HEK293 (cell line): ENCODE data around the gene BTBD19.

Source experiments
- ATF2 ChIP-seq: fragments of 450-650 bp; formaldehyde crosslinking; IDR thresholded peaks from 2 replicates; pipeline ENCODE4 v1.5.1; 2016; ENCODE audit warnings: missing biosample characterization, missing genetic modification characterization, low read depth
- GFI1B ChIP-seq: fragments of 450-650 bp; formaldehyde crosslinking; IDR thresholded peaks from 2 replicates; pipeline ENCODE4 v1.5.1; 2016; ENCODE audit warnings: missing biosample characterization, missing genetic modification characterization
- HIC1 ChIP-seq: fragments of 450-650 bp; formaldehyde crosslinking; IDR thresholded peaks from 2 replicates; pipeline ENCODE4 v1.5.1; 2016; ENCODE audit warnings: missing biosample characterization, missing genetic modification characterization
- HOXA7 ChIP-seq: sonication (generic); formaldehyde crosslinking; IDR thresholded peaks from 2 replicates; pipeline ENCODE4 v1.8.1; 2022; ENCODE audit warnings: missing genetic modification reagents, borderline replicate concordance
- IKZF3 ChIP-seq: fragments of 450-650 bp; IDR thresholded peaks from 2 replicates; pipeline ENCODE4 v1.5.0; 2018; ENCODE audit warnings: missing biosample characterization, mild to moderate bottlenecking, missing genetic modification characterization, moderate library complexity
- KLF10 ChIP-seq: fragments of 450-650 bp; IDR thresholded peaks from 2 replicates; pipeline ENCODE4 v1.5.1; 2018; ENCODE audit warnings: missing biosample characterization, mild to moderate bottlenecking, missing genetic modification characterization
- MEIS1 ChIP-seq: sonication (generic); formaldehyde crosslinking; IDR thresholded peaks from 2 replicates; pipeline ENCODE4 v1.8.1; 2022; ENCODE audit warnings: missing genetic modification reagents, mild to moderate bottlenecking, borderline replicate concordance
- PRDM6 ChIP-seq: fragments of 450-650 bp; formaldehyde crosslinking; IDR thresholded peaks from 2 replicates; pipeline ENCODE4 v1.5.1; 2017; ENCODE audit warnings: missing biosample characterization, missing genetic modification characterization
- RBAK ChIP-seq: fragments of 450-650 bp; formaldehyde crosslinking; IDR thresholded peaks from 2 replicates; pipeline ENCODE4 v1.5.1; 2016; ENCODE audit warnings: missing biosample characterization, missing genetic modification characterization
- SCRT2 ChIP-seq: fragments of 450-650 bp; formaldehyde crosslinking; IDR thresholded peaks from 2 replicates; pipeline ENCODE4 v1.5.1; 2016; ENCODE audit warnings: missing biosample characterization, missing genetic modification characterization
- TRIM28 ChIP-seq: IDR thresholded peaks from 2 replicates; pipeline ENCODE4 v1.6.1; 2011; ENCODE audit warnings: low read length, control low read depth, borderline replicate concordance
- ZBTB26 ChIP-seq: fragments of 450-650 bp; formaldehyde crosslinking; optimal IDR thresholded peaks from 2 replicates; pipeline ENCODE3; 2016; ENCODE audit warnings: missing biosample characterization, mild to moderate bottlenecking, missing genetic modification characterization
- ZBTB48 ChIP-seq: fragments of 450-650 bp; formaldehyde crosslinking; IDR thresholded peaks from 2 replicates; pipeline ENCODE4 v1.5.1; 2016; ENCODE audit warnings: missing biosample characterization, missing genetic modification characterization
- ZBTB7A ChIP-seq: fragments of 450-650 bp; formaldehyde crosslinking; IDR thresholded peaks from 2 replicates; pipeline ENCODE4 v1.5.1; 2016; ENCODE audit warnings: low read depth, missing biosample characterization, missing genetic modification characterization
- ZFP41 ChIP-seq: fragments of 450-650 bp; formaldehyde crosslinking; IDR thresholded peaks from 2 replicates; pipeline ENCODE4 v1.5.1; 2016; ENCODE audit warnings: missing biosample characterization, missing genetic modification characterization, borderline replicate concordance
- ZNF10 ChIP-seq: fragments of 450-650 bp; formaldehyde crosslinking; IDR thresholded peaks from 2 replicates; pipeline ENCODE4 v1.5.1; 2017; ENCODE audit warnings: missing biosample characterization, missing genetic modification characterization
- ZNF114 ChIP-seq: fragments of 450-650 bp; formaldehyde crosslinking; IDR thresholded peaks from 2 replicates; pipeline ENCODE4 v1.5.0; 2017; ENCODE audit warnings: missing biosample characterization, missing genetic modification characterization
- ZNF146 ChIP-seq: fragments of 450-650 bp; formaldehyde crosslinking; IDR thresholded peaks from 2 replicates; pipeline ENCODE4 v1.5.1; 2016; ENCODE audit warnings: missing biosample characterization, missing genetic modification characterization
- ZNF2 ChIP-seq: fragments of 450-650 bp; formaldehyde crosslinking; IDR thresholded peaks from 2 replicates; pipeline ENCODE4 v1.5.1; 2016; ENCODE audit warnings: missing biosample characterization, missing genetic modification characterization
- ZNF211 ChIP-seq: fragments of 450-650 bp; formaldehyde crosslinking; IDR thresholded peaks from 2 replicates; pipeline ENCODE4 v1.5.1; 2016; ENCODE audit warnings: low read depth, missing biosample characterization, missing genetic modification characterization
- ZNF214 ChIP-seq: fragments of 450-650 bp; formaldehyde crosslinking; IDR thresholded peaks from 2 replicates; pipeline ENCODE4 v1.5.1; 2017; ENCODE audit warnings: missing biosample characterization, mild to moderate bottlenecking, missing genetic modification characterization, borderline replicate concordance
- ZNF266 ChIP-seq: fragments of 450-650 bp; formaldehyde crosslinking; IDR thresholded peaks from 2 replicates; pipeline ENCODE4 v1.5.1; 2016; ENCODE audit warnings: missing biosample characterization, missing genetic modification characterization, low read depth
- ZNF280C ChIP-seq: fragments of 450-650 bp; formaldehyde crosslinking; IDR thresholded peaks from 2 replicates; pipeline ENCODE4 v1.5.1; 2016; ENCODE audit warnings: missing biosample characterization, missing genetic modification characterization
- ZNF488 ChIP-seq: fragments of 450-650 bp; formaldehyde crosslinking; IDR thresholded peaks from 2 replicates; pipeline ENCODE4 v1.5.1; 2016; ENCODE audit warnings: missing biosample characterization, missing genetic modification characterization
- ZNF555 ChIP-seq: fragments of 450-650 bp; formaldehyde crosslinking; conservative IDR thresholded peaks from 2 replicates; pipeline ENCODE4 v1.5.1; 2017; ENCODE audit warnings: missing biosample characterization, mild to moderate bottlenecking, missing genetic modification characterization, inconsistent platforms
- ZNF560 ChIP-seq: fragments of 450-650 bp; formaldehyde crosslinking; IDR thresholded peaks from 2 replicates; pipeline ENCODE4 v1.5.1; 2017; ENCODE audit warnings: missing biosample characterization, missing genetic modification characterization, borderline replicate concordance
- ZNF571 ChIP-seq: fragments of 450-650 bp; formaldehyde crosslinking; IDR thresholded peaks from 2 replicates; pipeline ENCODE4 v1.5.0; 2017; ENCODE audit warnings: missing biosample characterization, missing genetic modification characterization
- ZNF792 ChIP-seq: fragments of 450-650 bp; formaldehyde crosslinking; IDR thresholded peaks from 2 replicates; pipeline ENCODE4 v1.5.1; 2016; ENCODE audit warnings: missing biosample characterization, missing genetic modification characterization
- ZNF843 ChIP-seq: fragments of 450-650 bp; formaldehyde crosslinking; IDR thresholded peaks from 2 replicates; pipeline ENCODE4 v1.5.1; 2016; ENCODE audit warnings: missing biosample characterization, missing genetic modification characterization
- ZSCAN16 ChIP-seq: fragments of 450-650 bp; formaldehyde crosslinking; IDR thresholded peaks from 2 replicates; pipeline ENCODE4 v1.5.1; 2016; ENCODE audit warnings: missing biosample characterization, missing genetic modification characterization
- ZSCAN23 ChIP-seq: fragments of 450-650 bp; formaldehyde crosslinking; IDR thresholded peaks from 2 replicates; pipeline ENCODE4 v1.5.1; 2016; ENCODE audit warnings: missing biosample characterization, missing genetic modification characterization

Gene BTBD19

GRCh38 chr1:44799770-44800584 lies 8.3 kb upstream of the BTBD19 start, which contains the start of gene PLK3 (continued):
- no peak for TF ChIP-seq ZNF266 (tag by site-specific recombination)
- peak; percentile 90 for TF ChIP-seq ZBTB48 (tag by site-specific recombination)
- no peak for TF ChIP-seq ZNF211 (tag by site-specific recombination)
- TF ChIP-seq GFI1B (tag by site-specific recombination) = no peak
- no peak for TF ChIP-seq ZNF214 (tag by site-specific recombination)
- peak; percentile 45; the same call in 1 of the 2 replicates for TF ChIP-seq ATF2 (tag by site-specific recombination)
- no peak for TF ChIP-seq ZNF792 (tag by site-specific recombination)
- peak; percentile 81 for TF ChIP-seq ZBTB26 (tag by site-specific recombination)
- 0 out of 2 replicates have a peak, but pooled peaks have one; percentile 30 for TF ChIP-seq ZBTB7A (tag by site-specific recombination)
- TF ChIP-seq HIC1 (tag by site-specific recombination) = peak; percentile 93
- no peak for TF ChIP-seq ZNF488 (tag by site-specific recombination)
- TF ChIP-seq RBAK (tag by site-specific recombination) = no peak
- no peak for TF ChIP-seq ZNF114
- peak; percentile 96 for TF ChIP-seq KLF10 (tag by site-specific recombination)
- TF ChIP-seq HOXA7 = no peak
- TF ChIP-seq ZNF10 (tag by site-specific recombination) = peak; percentile 55; the same call in 1 of the 2 replicates
- TF ChIP-seq ZSCAN23 (tag by site-specific recombination) = 0 out of 2 replicates have a peak, but pooled peaks have one; percentile 39
- TF ChIP-seq IKZF3 = peak; percentile 50; the same call in 1 of the 2 replicates
- TF ChIP-seq MEIS1 (CRISPR knock-in tag) = no peak
- no peak for TF ChIP-seq ZSCAN16 (tag by site-specific recombination)
- peak; percentile 94 for TF ChIP-seq ZNF2 (tag by site-specific recombination)
- TF ChIP-seq ZFP41 (tag by site-specific recombination) = no peak
- peak; percentile 43; the same call in 1 of the 2 replicates for TF ChIP-seq TRIM28
- TF ChIP-seq ZNF280C = no peak
- TF ChIP-seq ZNF146 (tag by site-specific recombination) = peak; percentile 32; the same call in 1 of the 2 replicates
- TF ChIP-seq SCRT2 = no peak; the same call in 1 of the 2 replicates
- no peak for TF ChIP-seq PRDM6 (tag by site-specific recombination)
- TF ChIP-seq ZNF555 (tag by site-specific recombination) = no peak
- no peak for TF ChIP-seq ZNF560 (tag by site-specific recombination)
- no peak for TF ChIP-seq ZNF571 (tag by site-specific recombination)
- TF ChIP-seq ZNF843 = peak; percentile 79
